Measurements from ENCODE around the gene TFAP2A. TPM values are rescaled to one million over a fixed set of nuclear protein-coding genes. Genes with fewer than 3 reads are reported as not detected.

TFAP2A gene
- total RNA-seq, 5 donors from 2014 or later (not counting 1 experiment from before 2014, with no cell fraction given): 0.15 to 0.69 (median 0.28) TPM; not detected in 2

GRCh38 chr6:10458287-10458686, 43.4 kb upstream of the TFAP2A start:
- H3K36me3 ChIP-seq (ENCODE audit: control insufficient read depth in 2 of 2, extremely low read depth in 1 of 2, insufficient read depth in 1 of 2, low read length in 1 of 2): no peaks in the 10 kb centered on the region
- no peaks in the 10 kb centered on the region for H3K9me3 ChIP-seq
- no CpG with 5 or more reads among the region's 1 CpG for WGBS (ENCODE audit: insufficient coverage)
- Mint-ChIP-seq H3K27ac (no peak overlapping the region), H3K9me3 (no peaks in the 10 kb centered on the region), H3K27me3 (peaks cover 21 to 26% of the 10 kb centered on the region in 2 donors), H3K4me3 (no peak overlapping the region), H3K4me1 (no peaks in the 10 kb centered on the region), H3K36me3 (no peaks in the 10 kb centered on the region)
- H3K27me3 ChIP-seq (replicated peaks in 1 of 2; ENCODE audit: control insufficient read depth in 2 of 2, extremely low read depth in 1 of 2, insufficient read depth in 2 of 2, low read length in 1 of 2): peaks cover 0 to 18% of the 10 kb centered on the region in 2 experiments
- POLR2A ChIA-PET: interaction anchor here in 1 of 2 donors (0.7 kb wide), 1 partner anchor 1269 kb away, joined by 4 read pairs; no protein-coding TSS in a partner anchor
- H3K4me3 ChIP-seq (ENCODE audit: control insufficient read depth in 1 of 2, extremely low read depth in 1 of 2, low read length in 1 of 2): no peak overlapping the region
- no peak overlapping the region for H3K27ac ChIP-seq (ENCODE audit: low read length)
- no peaks in the 10 kb centered on the region for H3K4me1 ChIP-seq (ENCODE audit: control insufficient read depth in 1 of 2, extremely low read depth in 1 of 2, insufficient read depth in 2 of 2, low read length in 2 of 2)
- ATAC-seq (replicated peaks in 1 of 4): no peak
- CTCF ChIA-PET: no interaction called here
- no peak for DNase-seq

- H3K36me3 Mint-ChIP-seq: no peaks in the 10 kb centered on the region
- H3K27ac ChIP-seq (ENCODE audit: low read length): no peak overlapping the region
- CTCF ChIA-PET: interaction anchor here in 1 of 2 donors (0.5 kb wide), 1 partner anchor 796 kb away, joined by 6 read pairs; no protein-coding TSS in a partner anchor
- ATAC-seq (replicated peaks in 1 of 4) (no peak), DNase-seq (no peak)
- POLR2A ChIA-PET: interaction anchor here in 1 of 2 donors (0.6 kb wide), 1 partner anchor 1130 kb away, joined by 3 read pairs; no protein-coding TSS in a partner anchor
- H3K4me1 ChIP-seq (ENCODE audit: control insufficient read depth in 1 of 2, extremely low read depth in 1 of 2, insufficient read depth in 2 of 2, low read length in 2 of 2): no peaks in the 10 kb centered on the region
- H3K4me1 Mint-ChIP-seq: no peaks in the 10 kb centered on the region
- no peak overlapping the region for H3K4me3 Mint-ChIP-seq
- H3K27me3 Mint-ChIP-seq: peaks cover 17 to 25% of the 10 kb centered on the region in 2 donors
- no peak overlapping the region for H3K27ac Mint-ChIP-seq
- peaks cover 0 to 21% of the 10 kb centered on the region in 2 experiments for H3K27me3 ChIP-seq (replicated peaks in 1 of 2; ENCODE audit: control insufficient read depth in 2 of 2, extremely low read depth in 1 of 2, insufficient read depth in 2 of 2, low read length in 1 of 2)
- no peaks in the 10 kb centered on the region for H3K9me3 Mint-ChIP-seq
- no peak overlapping the region for H3K4me3 ChIP-seq (ENCODE audit: control insufficient read depth in 1 of 2, extremely low read depth in 1 of 2, low read length in 1 of 2)
- no peaks in the 10 kb centered on the region for H3K9me3 ChIP-seq
- no peaks in the 10 kb centered on the region for H3K36me3 ChIP-seq (ENCODE audit: control insufficient read depth in 2 of 2, extremely low read depth in 1 of 2, insufficient read depth in 1 of 2, low read length in 1 of 2)
These were observed 38.7 kb upstream of the TFAP2A start for GRCh38 chr6:10453596-10453995.

- peaks cover 0 to 21% of the 10 kb centered on the region in 2 experiments for H3K27me3 ChIP-seq (replicated peaks in 1 of 2; ENCODE audit: control insufficient read depth in 2 of 2, extremely low read depth in 1 of 2, insufficient read depth in 2 of 2, low read length in 1 of 2)
- no peaks in the 10 kb centered on the region for H3K36me3 ChIP-seq (ENCODE audit: control insufficient read depth in 2 of 2, extremely low read depth in 1 of 2, insufficient read depth in 1 of 2, low read length in 1 of 2)
- no peak for DNase-seq
- H3K4me1 ChIP-seq (ENCODE audit: control insufficient read depth in 1 of 2, extremely low read depth in 1 of 2, insufficient read depth in 2 of 2, low read length in 2 of 2): no peaks in the 10 kb centered on the region
- H3K27me3 Mint-ChIP-seq: peaks cover 20 to 25% of the 10 kb centered on the region in 2 donors
- H3K4me3 ChIP-seq (ENCODE audit: control insufficient read depth in 1 of 2, extremely low read depth in 1 of 2, low read length in 1 of 2): no peak overlapping the region
- no peaks in the 10 kb centered on the region for H3K36me3 Mint-ChIP-seq
- no CpG with 5 or more reads among the region's 11 CpGs for whole genome bisulfite sequencing (ENCODE audit: insufficient coverage)
- no peak overlapping the region for H3K27ac ChIP-seq (ENCODE audit: low read length)
- no peak overlapping the region for H3K27ac Mint-ChIP-seq
- no peak for ATAC-seq (replicated peaks in 1 of 4)
- H3K4me3 Mint-ChIP-seq: no peak overlapping the region
- no peaks in the 10 kb centered on the region for H3K4me1 Mint-ChIP-seq
- H3K9me3 ChIP-seq: no peaks in the 10 kb centered on the region
- H3K9me3 Mint-ChIP-seq: no peaks in the 10 kb centered on the region
- ChIA-PET POLR2A (no interaction called here), CTCF (no interaction called here)
These were observed 37.1 kb upstream of the TFAP2A start for GRCh38 chr6:10451828-10452509.

GRCh38 chr6:10451394-10451793, 36.5 kb upstream of the TFAP2A start:
- no peaks in the 10 kb centered on the region for H3K4me1 ChIP-seq (ENCODE audit: control insufficient read depth in 1 of 2, extremely low read depth in 1 of 2, insufficient read depth in 2 of 2, low read length in 2 of 2)
- Mint-ChIP-seq H3K27me3 (peaks cover 24 to 26% of the 10 kb centered on the region in 2 donors), H3K9me3 (no peaks in the 10 kb centered on the region), H3K36me3 (no peaks in the 10 kb centered on the region), H3K4me3 (no peak overlapping the region), H3K4me1 (no peaks in the 10 kb centered on the region), H3K27ac (no peak overlapping the region)
- H3K36me3 ChIP-seq (ENCODE audit: control insufficient read depth in 2 of 2, extremely low read depth in 1 of 2, insufficient read depth in 1 of 2, low read length in 1 of 2): no peaks in the 10 kb centered on the region
- H3K27ac ChIP-seq (ENCODE audit: low read length): no peak overlapping the region
- WGBS (ENCODE audit: insufficient coverage): no CpG with 5 or more reads among the region's 6 CpGs
- peaks cover 0 to 17% of the 10 kb centered on the region in 2 experiments for H3K27me3 ChIP-seq (replicated peaks in 1 of 2; ENCODE audit: control insufficient read depth in 2 of 2, extremely low read depth in 1 of 2, insufficient read depth in 2 of 2, low read length in 1 of 2)
- CTCF ChIA-PET: no interaction called here
- ATAC-seq (replicated peaks in 1 of 4) (no peak), DNase-seq (no peak)
- POLR2A ChIA-PET: no interaction called here
- H3K4me3 ChIP-seq (ENCODE audit: control insufficient read depth in 1 of 2, extremely low read depth in 1 of 2, low read length in 1 of 2): no peak overlapping the region
- no peaks in the 10 kb centered on the region for H3K9me3 ChIP-seq

- H3K36me3 ChIP-seq (ENCODE audit: control insufficient read depth in 2 of 2, extremely low read depth in 1 of 2, insufficient read depth in 1 of 2, low read length in 1 of 2): no peaks in the 10 kb centered on the region
- 63% methylated on average over 3 of the region's 5 CpGs for WGBS (ENCODE audit: insufficient coverage)
These were observed 34.9 kb upstream of the TFAP2A start for GRCh38 chr6:10449751-10450150.

GRCh38 chr6:10448096-10448495, 33.2 kb upstream of the TFAP2A start:
- ChIA-PET CTCF (no interaction called here), POLR2A (no interaction called here)
- no peak overlapping the region for H3K4me3 Mint-ChIP-seq
- H3K4me1 Mint-ChIP-seq: no peaks in the 10 kb centered on the region
- H3K4me1 ChIP-seq (ENCODE audit: control insufficient read depth in 1 of 2, extremely low read depth in 1 of 2, insufficient read depth in 2 of 2, low read length in 2 of 2): no peaks in the 10 kb centered on the region
- no CpG with 5 or more reads among the region's 1 CpG for WGBS (ENCODE audit: insufficient coverage)
- H3K36me3 ChIP-seq (ENCODE audit: control insufficient read depth in 2 of 2, extremely low read depth in 1 of 2, insufficient read depth in 1 of 2, low read length in 1 of 2): no peaks in the 10 kb centered on the region
- H3K27me3 Mint-ChIP-seq: peaks cover 27 to 35% of the 10 kb centered on the region in 2 donors
- no peak overlapping the region for H3K27ac ChIP-seq (ENCODE audit: low read length)
- no peak for ATAC-seq (replicated peaks in 1 of 4)
- no peak overlapping the region for H3K27ac Mint-ChIP-seq
- no peak overlapping the region for H3K4me3 ChIP-seq (ENCODE audit: control insufficient read depth in 1 of 2, extremely low read depth in 1 of 2, low read length in 1 of 2)
- no peaks in the 10 kb centered on the region for H3K9me3 Mint-ChIP-seq
- no peaks in the 10 kb centered on the region for H3K36me3 Mint-ChIP-seq
- H3K9me3 ChIP-seq: no peaks in the 10 kb centered on the region
- peaks cover 0 to 15% of the 10 kb centered on the region in 2 experiments for H3K27me3 ChIP-seq (replicated peaks in 1 of 2; ENCODE audit: control insufficient read depth in 2 of 2, extremely low read depth in 1 of 2, insufficient read depth in 2 of 2, low read length in 1 of 2)
- DNase-seq: no peak

More at GRCh38 chr6:10449751-10450150, 34.9 kb upstream of the TFAP2A start:
- no peak overlapping the region for H3K27ac Mint-ChIP-seq
- Histone ChIP-seq H3K4me1 (ENCODE audit: control insufficient read depth in 1 of 2, extremely low read depth in 1 of 2, insufficient read depth in 2 of 2, low read length in 2 of 2) (no peaks in the 10 kb centered on the region), H3K9me3 (no peaks in the 10 kb centered on the region), H3K4me3 (ENCODE audit: control insufficient read depth in 1 of 2, extremely low read depth in 1 of 2, low read length in 1 of 2) (no peak overlapping the region), H3K27ac (ENCODE audit: low read length) (no peak overlapping the region), H3K27me3 (replicated peaks in 1 of 2; ENCODE audit: control insufficient read depth in 2 of 2, extremely low read depth in 1 of 2, insufficient read depth in 2 of 2, low read length in 1 of 2) (peaks cover 0 to 15% of the 10 kb centered on the region in 2 experiments)
- H3K27me3 Mint-ChIP-seq: peaks cover 23 to 25% of the 10 kb centered on the region in 2 donors
- H3K9me3 Mint-ChIP-seq: no peaks in the 10 kb centered on the region
- DNase-seq (no peak), ATAC-seq (replicated peaks in 1 of 4) (no peak)
- H3K4me3 Mint-ChIP-seq: no peak overlapping the region
- H3K4me1 Mint-ChIP-seq: no peaks in the 10 kb centered on the region
- no peaks in the 10 kb centered on the region for H3K36me3 Mint-ChIP-seq
- CTCF ChIA-PET: no interaction called here
- POLR2A ChIA-PET: no interaction called here

Measured in T-cell (primary cell).